WTC11 (cell line): ENCODE data around the gene SERPIND1. TPM values are rescaled to one million over a fixed set of nuclear protein-coding genes. Genes with fewer than 3 reads are reported as not detected.

Source experiments
- ATAC-seq: fragments of 200-7000 bp; cut with Tn5 transposase; 2 replicates; pipeline ENCODE4 v1.10.0; 2021; ENCODE audit warnings: mild to moderate bottlenecking, moderate library complexity
- CTCF ChIA-PET: fragments of 300-600 bp; sonication (Branson Sonifier 250); formaldehyde crosslinking; loops from one replicate; lab custom pipeline; 2021; ENCODE audit warnings: antibody characterized with exemption; lab: Charles Lee
- POLR2A ChIA-PET: fragments of 350-600 bp; sonication (Branson Sonifier 250); formaldehyde crosslinking; loops from one replicate; lab custom pipeline; 2021; ENCODE audit warnings: antibody characterized with exemption; lab: Charles Lee
- DNase-seq: peaks from one replicate; pipeline ENCODE4 v3.0.0; 2021; ENCODE audit warnings: low spot score
- H3K27ac Mint-ChIP-seq: 2 replicates; pipeline ENCODE4 v1.8.0; 2021; ENCODE audit warnings: mixed read lengths
- H3K27me3 Mint-ChIP-seq: 2 replicates; pipeline ENCODE4 v1.8.0; 2021; ENCODE audit warnings: low read depth, mild to moderate bottlenecking, moderate library complexity, mixed read lengths
- H3K36me3 Mint-ChIP-seq: 2 replicates; pipeline ENCODE4 v1.8.0; 2021; ENCODE audit warnings: mixed read lengths
- H3K4me1 Mint-ChIP-seq: 2 replicates; pipeline ENCODE4 v1.8.0; 2022; ENCODE audit warnings: mixed read lengths
- H3K4me3 Mint-ChIP-seq: 2 replicates; pipeline ENCODE4 v1.8.0; 2021; ENCODE audit warnings: mild to moderate bottlenecking, moderate library complexity, mixed read lengths
- H3K9me3 Mint-ChIP-seq: 2 replicates; pipeline ENCODE4 v1.8.0; 2021; ENCODE audit warnings: mixed read lengths
- CBFB ChIP-seq: sonication (generic); formaldehyde crosslinking; IDR thresholded peaks from 2 replicates; pipeline ENCODE4 v1.8.1; 2022; ENCODE audit warnings: mild to moderate bottlenecking, low read depth, missing genetic modification reagents
- FOXP1 ChIP-seq: sonication (generic); formaldehyde crosslinking; IDR thresholded peaks from 2 replicates; pipeline ENCODE4 v1.8.0; 2022; ENCODE audit warnings: missing genetic modification reagents, mild to moderate bottlenecking, moderate library complexity, borderline replicate concordance
- GTF2I ChIP-seq: fragments of 250-450 bp; sonication (Bioruptor Pico); conservative IDR thresholded peaks from 2 replicates; pipeline ENCODE4 v1.4.0; 2021; ENCODE audit warnings: mild to moderate bottlenecking
- HMGA2 ChIP-seq: fragments of 250-450 bp; sonication (Bioruptor Pico); IDR thresholded peaks from 2 replicates; pipeline ENCODE4 v1.4.0; 2021; ENCODE audit warnings: mild to moderate bottlenecking, moderate library complexity
- IRF2 ChIP-seq: sonication (generic); formaldehyde crosslinking; IDR thresholded peaks from 2 replicates; pipeline ENCODE4 v1.8.0; 2022; ENCODE audit warnings: low read depth, missing genetic modification reagents, borderline replicate concordance
- JUN ChIP-seq: sonication (generic); formaldehyde crosslinking; IDR thresholded peaks from 2 replicates; pipeline ENCODE4 v1.8.0; 2023; ENCODE audit warnings: mild to moderate bottlenecking, missing genetic modification reagents
- RELA ChIP-seq: sonication (generic); formaldehyde crosslinking; IDR thresholded peaks from 2 replicates; pipeline ENCODE4 v1.8.1; 2022; ENCODE audit warnings: missing genetic modification reagents, mild to moderate bottlenecking, borderline replicate concordance
- RORB ChIP-seq: fragments of 250-450 bp; sonication (Bioruptor Pico); IDR thresholded peaks from 2 replicates; pipeline ENCODE4 v1.9.0; 2021; ENCODE audit warnings: mild to moderate bottlenecking
- TEAD1 ChIP-seq: sonication (generic); formaldehyde crosslinking; IDR thresholded peaks from 2 replicates; pipeline ENCODE4 v1.8.0; 2022; ENCODE audit warnings: mild to moderate bottlenecking, missing genetic modification reagents
- TP53 ChIP-seq: sonication (generic); formaldehyde crosslinking; IDR thresholded peaks from 2 replicates; pipeline ENCODE4 v1.8.1; 2023; ENCODE audit warnings: mild to moderate bottlenecking, missing genetic modification reagents
- ZBTB21 ChIP-seq: sonication (generic); formaldehyde crosslinking; IDR thresholded peaks from 2 replicates; pipeline ENCODE4 v1.8.1; 2023; ENCODE audit warnings: mild to moderate bottlenecking, missing genetic modification reagents, borderline replicate concordance
- ZNF671 ChIP-seq: fragments of 250-450 bp; sonication (Bioruptor Pico); IDR thresholded peaks from 2 replicates; pipeline ENCODE4 v1.8.0; 2021; ENCODE audit warnings: mild to moderate bottlenecking
- total RNA-seq: library from RNA; stranded (reverse); gene quantifications from 3 replicates; pipeline ENCODE4 v1.2.3, GENCODE V29; 2021
- TF ChIP-seq, protein P1 (sequence below): fragments of 250-450 bp; sonication (Bioruptor Pico); IDR thresholded peaks from 2 replicates; pipeline ENCODE4 v1.8.0; 2021; ENCODE audit warnings: mild to moderate bottlenecking
- TF ChIP-seq, protein P2 (sequence below): fragments of 250-450 bp; sonication (Bioruptor Pico); IDR thresholded peaks from 2 replicates; pipeline ENCODE4 v1.9.0; 2021; ENCODE audit warnings: moderate library complexity, mild to moderate bottlenecking, inconsistent platforms, borderline replicate concordance
- TF ChIP-seq, protein P3 (sequence below): sonication (generic); formaldehyde crosslinking; IDR thresholded peaks from 2 replicates; pipeline ENCODE4 v1.8.1; 2023; ENCODE audit warnings: mild to moderate bottlenecking, missing genetic modification reagents, borderline replicate concordance
- TF ChIP-seq, protein P4 (sequence below): sonication (generic); formaldehyde crosslinking; conservative IDR thresholded peaks from 2 replicates; pipeline ENCODE4 v1.8.1; 2023; ENCODE audit warnings: mild to moderate bottlenecking, low read depth, missing genetic modification reagents, moderate library complexity
- TF ChIP-seq, protein P5 (sequence below): sonication (generic); formaldehyde crosslinking; IDR thresholded peaks from 2 replicates; pipeline ENCODE4 v1.8.0; 2022; ENCODE audit warnings: missing genetic modification reagents
- TF ChIP-seq, protein P6 (sequence below): sonication (generic); formaldehyde crosslinking; IDR thresholded peaks from 2 replicates; pipeline ENCODE4 v1.8.1; 2023; ENCODE audit warnings: mild to moderate bottlenecking, missing genetic modification reagents, moderate library complexity

SERPIND1 gene
- total RNA-seq, 1 experiment from 2014 or later, result 0.22 TPM

DNA sequence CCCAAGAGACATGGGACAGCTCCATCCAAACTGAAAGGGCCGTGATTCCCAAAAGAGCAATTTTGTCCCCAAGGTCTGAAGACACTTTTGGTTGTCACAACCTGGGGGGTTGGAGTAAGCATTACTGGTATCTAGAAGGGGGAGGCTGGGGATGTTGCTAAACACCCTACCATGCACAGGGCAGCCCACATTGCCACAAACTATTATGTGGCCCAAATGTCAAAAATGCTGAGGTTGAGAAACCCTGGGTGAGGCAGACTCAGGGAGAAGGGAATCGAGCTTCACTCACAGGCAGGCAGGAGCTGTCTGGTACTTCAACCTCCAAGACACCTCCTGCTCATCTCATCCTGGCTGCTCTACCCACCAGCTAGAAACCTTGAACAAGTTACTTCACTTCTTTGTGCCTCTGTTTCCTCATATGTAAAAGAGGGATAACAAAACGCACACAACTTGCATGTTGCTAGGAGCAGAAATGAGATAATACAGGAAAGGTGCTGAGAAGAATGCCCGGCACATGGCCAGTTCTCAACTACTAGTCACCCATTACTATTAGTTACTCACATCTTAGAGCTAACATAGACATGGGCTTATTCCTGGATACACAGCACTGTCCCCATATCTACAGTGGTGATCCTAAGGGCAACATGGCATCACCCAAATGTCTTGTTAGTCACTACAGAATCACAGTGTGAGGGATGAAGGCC, 8.8 kb downstream of the SERPIND1 start:
- DNase-seq (no peak), ATAC-seq (no peak)
- no peaks in the 10 kb centered on the region for H3K36me3 Mint-ChIP-seq
- H3K4me3 Mint-ChIP-seq, result no peak overlapping the region
- no peak overlapping the region for H3K27ac Mint-ChIP-seq
- POLR2A ChIA-PET, result no interaction called here
- no peaks in the 10 kb centered on the region for H3K9me3 Mint-ChIP-seq
- TF ChIP-seq TEAD1 (CRISPR knock-in tag) (no peak), ZBTB21 (CRISPR knock-in tag) (no peak), RORB (CRISPR knock-in tag) (no peak), TP53 (no peak), IRF2 (CRISPR knock-in tag) (no peak)
- TF ChIP-seq, protein P1, sequence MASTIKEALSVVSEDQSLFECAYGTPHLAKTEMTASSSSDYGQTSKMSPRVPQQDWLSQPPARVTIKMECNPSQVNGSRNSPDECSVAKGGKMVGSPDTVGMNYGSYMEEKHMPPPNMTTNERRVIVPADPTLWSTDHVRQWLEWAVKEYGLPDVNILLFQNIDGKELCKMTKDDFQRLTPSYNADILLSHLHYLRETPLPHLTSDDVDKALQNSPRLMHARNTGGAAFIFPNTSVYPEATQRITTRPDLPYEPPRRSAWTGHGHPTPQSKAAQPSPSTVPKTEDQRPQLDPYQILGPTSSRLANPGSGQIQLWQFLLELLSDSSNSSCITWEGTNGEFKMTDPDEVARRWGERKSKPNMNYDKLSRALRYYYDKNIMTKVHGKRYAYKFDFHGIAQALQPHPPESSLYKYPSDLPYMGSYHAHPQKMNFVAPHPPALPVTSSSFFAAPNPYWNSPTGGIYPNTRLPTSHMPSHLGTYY, result no peak
- TF ChIP-seq, protein P2, sequence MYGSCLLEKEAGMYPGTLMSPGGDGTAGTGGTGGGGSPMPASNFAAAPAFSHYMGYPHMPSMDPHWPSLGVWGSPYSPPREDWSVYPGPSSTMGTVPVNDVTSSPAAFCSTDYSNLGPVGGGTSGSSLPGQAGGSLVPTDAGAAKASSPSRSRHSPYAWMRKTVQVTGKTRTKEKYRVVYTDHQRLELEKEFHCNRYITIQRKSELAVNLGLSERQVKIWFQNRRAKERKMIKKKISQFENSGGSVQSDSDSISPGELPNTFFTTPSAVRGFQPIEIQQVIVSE (CRISPR knock-in tag), result no peak
- H3K4me1 Mint-ChIP-seq, result peaks cover 34% of the 10 kb centered on the region
- H3K27me3 Mint-ChIP-seq, result no peaks in the 10 kb centered on the region
- CTCF ChIA-PET, result interaction anchor here (0.6 to 4.1 kb wide), 7 partner anchors 11 to 218 kb away, joined by 3 to 34 read pairs (median 6); partner anchors contain the start of gene LZTR1

DNA sequence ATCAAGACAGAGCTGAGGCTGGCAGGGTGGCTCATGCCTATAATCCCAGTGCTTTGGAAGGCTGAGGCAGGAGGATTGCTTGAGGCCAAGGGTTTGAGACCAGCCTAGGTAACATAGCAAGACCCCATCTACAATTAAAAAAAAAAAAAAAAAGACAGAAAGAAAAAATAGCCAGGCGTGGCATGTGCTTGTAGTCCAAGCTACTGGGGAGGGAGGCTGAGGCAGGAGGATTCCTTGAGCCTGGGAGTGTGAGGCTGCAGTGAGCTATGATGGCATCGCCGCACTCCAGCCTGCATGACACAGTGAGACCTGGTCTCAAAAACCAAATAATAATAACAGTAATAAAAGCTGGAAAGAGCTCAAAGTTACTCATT, 9.4 kb downstream of the SERPIND1 start:
- no peak for DNase-seq
- no peaks in the 10 kb centered on the region for H3K27me3 Mint-ChIP-seq
- ChIA-PET CTCF (interaction anchor here (0.6 to 4.1 kb wide), 10 partner anchors 10 to 219 kb away, joined by 3 to 34 read pairs (median 6); partner anchors contain the start of gene LZTR1), POLR2A (no interaction called here)
- H3K9me3 Mint-ChIP-seq, result no peaks in the 10 kb centered on the region
- H3K36me3 Mint-ChIP-seq, result no peaks in the 10 kb centered on the region
- no peak overlapping the region for H3K27ac Mint-ChIP-seq
- peaks cover 34% of the 10 kb centered on the region for H3K4me1 Mint-ChIP-seq
- no peak overlapping the region for H3K4me3 Mint-ChIP-seq
- no peak for ATAC-seq
- TF ChIP-seq RELA (CRISPR knock-in tag) (no peak), JUN (CRISPR knock-in tag) (no peak), CBFB (CRISPR knock-in tag) (no peak), FOXP1 (CRISPR knock-in tag) (no peak), ZNF671 (no peak), HMGA2 (CRISPR knock-in tag) (no peak), GTF2I (CRISPR knock-in tag) (no peak)
- TF ChIP-seq, protein P3, sequence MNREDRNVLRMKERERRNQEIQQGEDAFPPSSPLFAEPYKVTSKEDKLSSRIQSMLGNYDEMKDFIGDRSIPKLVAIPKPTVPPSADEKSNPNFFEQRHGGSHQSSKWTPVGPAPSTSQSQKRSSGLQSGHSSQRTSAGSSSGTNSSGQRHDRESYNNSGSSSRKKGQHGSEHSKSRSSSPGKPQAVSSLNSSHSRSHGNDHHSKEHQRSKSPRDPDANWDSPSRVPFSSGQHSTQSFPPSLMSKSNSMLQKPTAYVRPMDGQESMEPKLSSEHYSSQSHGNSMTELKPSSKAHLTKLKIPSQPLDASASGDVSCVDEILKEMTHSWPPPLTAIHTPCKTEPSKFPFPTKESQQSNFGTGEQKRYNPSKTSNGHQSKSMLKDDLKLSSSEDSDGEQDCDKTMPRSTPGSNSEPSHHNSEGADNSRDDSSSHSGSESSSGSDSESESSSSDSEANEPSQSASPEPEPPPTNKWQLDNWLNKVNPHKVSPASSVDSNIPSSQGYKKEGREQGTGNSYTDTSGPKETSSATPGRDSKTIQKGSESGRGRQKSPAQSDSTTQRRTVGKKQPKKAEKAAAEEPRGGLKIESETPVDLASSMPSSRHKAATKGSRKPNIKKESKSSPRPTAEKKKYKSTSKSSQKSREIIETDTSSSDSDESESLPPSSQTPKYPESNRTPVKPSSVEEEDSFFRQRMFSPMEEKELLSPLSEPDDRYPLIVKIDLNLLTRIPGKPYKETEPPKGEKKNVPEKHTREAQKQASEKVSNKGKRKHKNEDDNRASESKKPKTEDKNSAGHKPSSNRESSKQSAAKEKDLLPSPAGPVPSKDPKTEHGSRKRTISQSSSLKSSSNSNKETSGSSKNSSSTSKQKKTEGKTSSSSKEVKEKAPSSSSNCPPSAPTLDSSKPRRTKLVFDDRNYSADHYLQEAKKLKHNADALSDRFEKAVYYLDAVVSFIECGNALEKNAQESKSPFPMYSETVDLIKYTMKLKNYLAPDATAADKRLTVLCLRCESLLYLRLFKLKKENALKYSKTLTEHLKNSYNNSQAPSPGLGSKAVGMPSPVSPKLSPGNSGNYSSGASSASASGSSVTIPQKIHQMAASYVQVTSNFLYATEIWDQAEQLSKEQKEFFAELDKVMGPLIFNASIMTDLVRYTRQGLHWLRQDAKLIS (CRISPR knock-in tag), result no peak
- TF ChIP-seq, protein P4, sequence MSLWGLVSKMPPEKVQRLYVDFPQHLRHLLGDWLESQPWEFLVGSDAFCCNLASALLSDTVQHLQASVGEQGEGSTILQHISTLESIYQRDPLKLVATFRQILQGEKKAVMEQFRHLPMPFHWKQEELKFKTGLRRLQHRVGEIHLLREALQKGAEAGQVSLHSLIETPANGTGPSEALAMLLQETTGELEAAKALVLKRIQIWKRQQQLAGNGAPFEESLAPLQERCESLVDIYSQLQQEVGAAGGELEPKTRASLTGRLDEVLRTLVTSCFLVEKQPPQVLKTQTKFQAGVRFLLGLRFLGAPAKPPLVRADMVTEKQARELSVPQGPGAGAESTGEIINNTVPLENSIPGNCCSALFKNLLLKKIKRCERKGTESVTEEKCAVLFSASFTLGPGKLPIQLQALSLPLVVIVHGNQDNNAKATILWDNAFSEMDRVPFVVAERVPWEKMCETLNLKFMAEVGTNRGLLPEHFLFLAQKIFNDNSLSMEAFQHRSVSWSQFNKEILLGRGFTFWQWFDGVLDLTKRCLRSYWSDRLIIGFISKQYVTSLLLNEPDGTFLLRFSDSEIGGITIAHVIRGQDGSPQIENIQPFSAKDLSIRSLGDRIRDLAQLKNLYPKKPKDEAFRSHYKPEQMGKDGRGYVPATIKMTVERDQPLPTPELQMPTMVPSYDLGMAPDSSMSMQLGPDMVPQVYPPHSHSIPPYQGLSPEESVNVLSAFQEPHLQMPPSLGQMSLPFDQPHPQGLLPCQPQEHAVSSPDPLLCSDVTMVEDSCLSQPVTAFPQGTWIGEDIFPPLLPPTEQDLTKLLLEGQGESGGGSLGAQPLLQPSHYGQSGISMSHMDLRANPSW (CRISPR knock-in tag), result no peak
- TF ChIP-seq, protein P5, sequence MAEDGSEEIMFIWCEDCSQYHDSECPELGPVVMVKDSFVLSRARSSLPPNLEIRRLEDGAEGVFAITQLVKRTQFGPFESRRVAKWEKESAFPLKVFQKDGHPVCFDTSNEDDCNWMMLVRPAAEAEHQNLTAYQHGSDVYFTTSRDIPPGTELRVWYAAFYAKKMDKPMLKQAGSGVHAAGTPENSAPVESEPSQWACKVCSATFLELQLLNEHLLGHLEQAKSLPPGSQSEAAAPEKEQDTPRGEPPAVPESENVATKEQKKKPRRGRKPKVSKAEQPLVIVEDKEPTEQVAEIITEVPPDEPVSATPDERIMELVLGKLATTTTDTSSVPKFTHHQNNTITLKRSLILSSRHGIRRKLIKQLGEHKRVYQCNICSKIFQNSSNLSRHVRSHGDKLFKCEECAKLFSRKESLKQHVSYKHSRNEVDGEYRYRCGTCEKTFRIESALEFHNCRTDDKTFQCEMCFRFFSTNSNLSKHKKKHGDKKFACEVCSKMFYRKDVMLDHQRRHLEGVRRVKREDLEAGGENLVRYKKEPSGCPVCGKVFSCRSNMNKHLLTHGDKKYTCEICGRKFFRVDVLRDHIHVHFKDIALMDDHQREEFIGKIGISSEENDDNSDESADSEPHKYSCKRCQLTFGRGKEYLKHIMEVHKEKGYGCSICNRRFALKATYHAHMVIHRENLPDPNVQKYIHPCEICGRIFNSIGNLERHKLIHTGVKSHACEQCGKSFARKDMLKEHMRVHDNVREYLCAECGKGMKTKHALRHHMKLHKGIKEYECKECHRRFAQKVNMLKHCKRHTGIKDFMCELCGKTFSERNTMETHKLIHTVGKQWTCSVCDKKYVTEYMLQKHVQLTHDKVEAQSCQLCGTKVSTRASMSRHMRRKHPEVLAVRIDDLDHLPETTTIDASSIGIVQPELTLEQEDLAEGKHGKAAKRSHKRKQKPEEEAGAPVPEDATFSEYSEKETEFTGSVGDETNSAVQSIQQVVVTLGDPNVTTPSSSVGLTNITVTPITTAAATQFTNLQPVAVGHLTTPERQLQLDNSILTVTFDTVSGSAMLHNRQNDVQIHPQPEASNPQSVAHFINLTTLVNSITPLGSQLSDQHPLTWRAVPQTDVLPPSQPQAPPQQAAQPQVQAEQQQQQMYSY (CRISPR knock-in tag), result no peak
- TF ChIP-seq, protein P2 (CRISPR knock-in tag), result no peak
- TF ChIP-seq, protein P6, sequence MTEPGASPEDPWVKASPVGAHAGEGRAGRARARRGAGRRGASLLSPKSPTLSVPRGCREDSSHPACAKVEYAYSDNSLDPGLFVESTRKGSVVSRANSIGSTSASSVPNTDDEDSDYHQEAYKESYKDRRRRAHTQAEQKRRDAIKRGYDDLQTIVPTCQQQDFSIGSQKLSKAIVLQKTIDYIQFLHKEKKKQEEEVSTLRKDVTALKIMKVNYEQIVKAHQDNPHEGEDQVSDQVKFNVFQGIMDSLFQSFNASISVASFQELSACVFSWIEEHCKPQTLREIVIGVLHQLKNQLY (CRISPR knock-in tag), result no peak
